HL-60 (cell line): ENCODE results near the gene CYP4X1.
"Not testable (repeated sequence)": the region's sequence is repeated elsewhere in the genome, so short reads cannot be mapped to it uniquely, and the experiment has no call there.

ENCODE experiments used
- DNase-seq, 2 experiments: peaks; one replicate each; pipeline ENCODE4 v3.0.0-alpha.2; 2010 to 2020; ENCODE audit warnings: low read depth in 1 of 2, low spot score in 1 of 2
- H3K27ac ChIP-seq: fragments of 250-450 bp; sonication (Bioruptor Pico); replicated peaks from 2 replicates; pipeline ENCODE4 v1.5.1; 2020; ENCODE audit warnings: mild to moderate bottlenecking, moderate library complexity
- H3K27me3 ChIP-seq: fragments of 250-450 bp; sonication (Bioruptor Pico); 2 replicates; pipeline ENCODE4 v1.5.1; 2021; ENCODE audit warnings: mild to moderate bottlenecking, moderate library complexity; ENCODE audit not compliant: insufficient read depth, poor library complexity, severe bottlenecking
- H3K4me3 ChIP-seq: replicated peaks from 2 replicates; pipeline ENCODE4 v1.5.1; 2011; ENCODE audit warnings: mild to moderate bottlenecking, control low read depth, low read length; ENCODE audit not compliant: insufficient read depth
- GABPA ChIP-seq: IDR thresholded peaks from 2 replicates; pipeline ENCODE4 v1.6.1; 2012; ENCODE audit warnings: low read depth
- POLR2AphosphoS5 ChIP-seq: IDR thresholded peaks from 2 replicates; pipeline ENCODE4 v1.6.1; 2012; ENCODE audit warnings: low read depth
- SPI1 ChIP-seq: IDR thresholded peaks from 2 replicates; pipeline ENCODE4 v1.6.1; 2012; ENCODE audit warnings: low read depth, mild to moderate bottlenecking, borderline replicate concordance
- long read RNA-seq: library from polyadenylated mRNA; unstranded; transcript quantifications from one replicate; pipeline ENCODE4 v2.0.0, GENCODE V29; 2020
- TF ChIP-seq, protein P1 (sequence below): IDR thresholded peaks from one replicate; pipeline ENCODE4 v1.5.1; 2011; ENCODE audit warnings: low read length, control low read depth, inconsistent platforms; ENCODE audit not compliant: insufficient read depth
- TF ChIP-seq, protein P2 (sequence below): IDR thresholded peaks from 2 replicates; pipeline ENCODE4 v1.6.1; 2012; ENCODE audit warnings: low read depth; ENCODE audit not compliant: insufficient replicate concordance

CYP4X1 gene, protein sequence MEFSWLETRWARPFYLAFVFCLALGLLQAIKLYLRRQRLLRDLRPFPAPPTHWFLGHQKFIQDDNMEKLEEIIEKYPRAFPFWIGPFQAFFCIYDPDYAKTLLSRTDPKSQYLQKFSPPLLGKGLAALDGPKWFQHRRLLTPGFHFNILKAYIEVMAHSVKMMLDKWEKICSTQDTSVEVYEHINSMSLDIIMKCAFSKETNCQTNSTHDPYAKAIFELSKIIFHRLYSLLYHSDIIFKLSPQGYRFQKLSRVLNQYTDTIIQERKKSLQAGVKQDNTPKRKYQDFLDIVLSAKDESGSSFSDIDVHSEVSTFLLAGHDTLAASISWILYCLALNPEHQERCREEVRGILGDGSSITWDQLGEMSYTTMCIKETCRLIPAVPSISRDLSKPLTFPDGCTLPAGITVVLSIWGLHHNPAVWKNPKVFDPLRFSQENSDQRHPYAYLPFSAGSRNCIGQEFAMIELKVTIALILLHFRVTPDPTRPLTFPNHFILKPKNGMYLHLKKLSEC
- long read RNA-seq, result 0 reads

DNA sequence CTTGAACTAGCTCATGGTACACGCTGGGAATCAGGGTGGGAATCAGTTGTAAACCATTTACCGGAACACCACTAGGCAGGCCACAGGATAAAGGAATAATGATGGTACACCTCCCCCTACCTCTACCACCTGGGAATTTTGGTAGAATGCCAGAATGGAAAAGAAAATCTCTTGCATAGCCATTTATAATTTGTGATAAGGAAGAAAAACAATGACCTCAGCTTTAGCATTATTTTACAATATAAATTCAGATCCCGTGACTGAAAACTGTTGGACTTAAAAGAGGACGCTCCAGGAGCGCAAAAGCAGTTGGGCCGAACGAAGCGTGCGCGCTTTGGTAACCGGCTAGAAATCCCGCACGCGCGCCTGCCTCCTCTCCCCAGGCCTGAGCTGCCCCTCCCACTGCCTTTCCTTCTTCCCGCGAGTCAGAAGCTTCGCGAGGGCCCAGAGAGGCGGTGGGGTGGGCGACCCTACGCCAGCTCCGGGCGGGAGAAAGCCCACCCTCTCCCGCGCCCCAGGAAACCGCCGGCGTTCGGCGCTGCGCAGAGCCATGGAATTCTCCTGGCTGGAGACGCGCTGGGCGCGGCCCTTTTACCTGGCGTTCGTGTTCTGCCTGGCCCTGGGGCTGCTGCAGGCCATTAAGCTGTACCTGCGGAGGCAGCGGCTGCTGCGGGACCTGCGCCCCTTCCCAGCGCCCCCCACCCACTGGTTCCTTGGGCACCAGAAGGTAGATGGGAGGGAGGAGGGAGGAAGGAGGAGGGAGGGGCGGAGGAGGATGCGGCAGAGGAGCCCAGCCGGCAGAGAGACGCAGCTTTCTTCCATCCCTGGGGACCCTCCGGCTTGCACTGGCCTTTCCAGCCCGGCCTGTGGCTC, at the start of gene CYP4X1:
CYP4X1 (plus strand) TSS at position 402 of the 873 bp plus-strand sequence; CDS start at position 551, 149 bp downstream.
- Histone ChIP-seq H3K27me3 (peaks cover 5% of the 10 kb centered on the region), H3K4me3 (no peak within 1 kb of the TSS), H3K27ac (no peak within 1 kb of the TSS)
- no peak for TF ChIP-seq SPI1
- TF ChIP-seq, protein P1, sequence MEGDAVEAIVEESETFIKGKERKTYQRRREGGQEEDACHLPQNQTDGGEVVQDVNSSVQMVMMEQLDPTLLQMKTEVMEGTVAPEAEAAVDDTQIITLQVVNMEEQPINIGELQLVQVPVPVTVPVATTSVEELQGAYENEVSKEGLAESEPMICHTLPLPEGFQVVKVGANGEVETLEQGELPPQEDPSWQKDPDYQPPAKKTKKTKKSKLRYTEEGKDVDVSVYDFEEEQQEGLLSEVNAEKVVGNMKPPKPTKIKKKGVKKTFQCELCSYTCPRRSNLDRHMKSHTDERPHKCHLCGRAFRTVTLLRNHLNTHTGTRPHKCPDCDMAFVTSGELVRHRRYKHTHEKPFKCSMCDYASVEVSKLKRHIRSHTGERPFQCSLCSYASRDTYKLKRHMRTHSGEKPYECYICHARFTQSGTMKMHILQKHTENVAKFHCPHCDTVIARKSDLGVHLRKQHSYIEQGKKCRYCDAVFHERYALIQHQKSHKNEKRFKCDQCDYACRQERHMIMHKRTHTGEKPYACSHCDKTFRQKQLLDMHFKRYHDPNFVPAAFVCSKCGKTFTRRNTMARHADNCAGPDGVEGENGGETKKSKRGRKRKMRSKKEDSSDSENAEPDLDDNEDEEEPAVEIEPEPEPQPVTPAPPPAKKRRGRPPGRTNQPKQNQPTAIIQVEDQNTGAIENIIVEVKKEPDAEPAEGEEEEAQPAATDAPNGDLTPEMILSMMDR, result no peak
- no peak for DNase-seq

DNA sequence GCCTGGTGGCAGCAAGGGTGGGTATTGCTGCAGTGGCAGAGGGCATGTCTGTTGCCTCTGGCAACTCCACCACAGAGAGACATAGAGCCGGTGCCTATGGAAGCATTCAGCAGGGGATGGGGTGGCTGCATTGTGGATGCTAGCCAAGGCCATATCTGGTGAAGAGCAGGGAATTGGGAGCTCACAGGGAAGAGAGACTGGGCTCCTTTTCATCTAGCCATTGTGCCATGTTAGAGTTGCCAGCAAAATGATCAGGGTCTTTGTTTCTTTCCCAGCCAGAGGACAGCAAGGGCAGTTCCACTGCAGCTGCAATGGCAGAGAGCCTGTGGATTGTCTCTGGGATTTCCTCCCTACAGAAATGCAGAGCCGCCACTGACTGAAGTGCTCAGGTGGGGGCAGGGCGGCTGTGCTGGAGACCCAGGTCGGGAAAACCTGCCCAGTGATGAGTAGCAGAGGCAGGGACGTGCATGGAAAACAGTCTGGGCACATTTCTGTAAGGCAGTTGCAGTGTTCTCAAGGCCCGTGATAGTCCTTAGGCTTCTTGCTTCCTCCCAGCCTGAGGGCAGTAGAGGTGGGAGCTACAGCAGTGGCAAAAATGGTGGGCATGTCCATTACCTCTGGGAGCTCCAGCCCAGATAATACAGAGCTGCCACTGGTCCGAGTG, 40.2 kb upstream of the CYP4X1 start:
- DNase-seq, result no peak
- no peak overlapping the region for H3K4me3 ChIP-seq
- H3K27ac ChIP-seq, result no peak overlapping the region
- peaks cover 2% of the 10 kb centered on the region for H3K27me3 ChIP-seq
- TF ChIP-seq GABPA (no peak), POLR2AphosphoS5 (no peak), SPI1 (no peak)
- TF ChIP-seq, protein P2, sequence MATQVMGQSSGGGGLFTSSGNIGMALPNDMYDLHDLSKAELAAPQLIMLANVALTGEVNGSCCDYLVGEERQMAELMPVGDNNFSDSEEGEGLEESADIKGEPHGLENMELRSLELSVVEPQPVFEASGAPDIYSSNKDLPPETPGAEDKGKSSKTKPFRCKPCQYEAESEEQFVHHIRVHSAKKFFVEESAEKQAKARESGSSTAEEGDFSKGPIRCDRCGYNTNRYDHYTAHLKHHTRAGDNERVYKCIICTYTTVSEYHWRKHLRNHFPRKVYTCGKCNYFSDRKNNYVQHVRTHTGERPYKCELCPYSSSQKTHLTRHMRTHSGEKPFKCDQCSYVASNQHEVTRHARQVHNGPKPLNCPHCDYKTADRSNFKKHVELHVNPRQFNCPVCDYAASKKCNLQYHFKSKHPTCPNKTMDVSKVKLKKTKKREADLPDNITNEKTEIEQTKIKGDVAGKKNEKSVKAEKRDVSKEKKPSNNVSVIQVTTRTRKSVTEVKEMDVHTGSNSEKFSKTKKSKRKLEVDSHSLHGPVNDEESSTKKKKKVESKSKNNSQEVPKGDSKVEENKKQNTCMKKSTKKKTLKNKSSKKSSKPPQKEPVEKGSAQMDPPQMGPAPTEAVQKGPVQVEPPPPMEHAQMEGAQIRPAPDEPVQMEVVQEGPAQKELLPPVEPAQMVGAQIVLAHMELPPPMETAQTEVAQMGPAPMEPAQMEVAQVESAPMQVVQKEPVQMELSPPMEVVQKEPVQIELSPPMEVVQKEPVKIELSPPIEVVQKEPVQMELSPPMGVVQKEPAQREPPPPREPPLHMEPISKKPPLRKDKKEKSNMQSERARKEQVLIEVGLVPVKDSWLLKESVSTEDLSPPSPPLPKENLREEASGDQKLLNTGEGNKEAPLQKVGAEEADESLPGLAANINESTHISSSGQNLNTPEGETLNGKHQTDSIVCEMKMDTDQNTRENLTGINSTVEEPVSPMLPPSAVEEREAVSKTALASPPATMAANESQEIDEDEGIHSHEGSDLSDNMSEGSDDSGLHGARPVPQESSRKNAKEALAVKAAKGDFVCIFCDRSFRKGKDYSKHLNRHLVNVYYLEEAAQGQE, result no peak
- TF ChIP-seq, protein P1, result no peak

DNA sequence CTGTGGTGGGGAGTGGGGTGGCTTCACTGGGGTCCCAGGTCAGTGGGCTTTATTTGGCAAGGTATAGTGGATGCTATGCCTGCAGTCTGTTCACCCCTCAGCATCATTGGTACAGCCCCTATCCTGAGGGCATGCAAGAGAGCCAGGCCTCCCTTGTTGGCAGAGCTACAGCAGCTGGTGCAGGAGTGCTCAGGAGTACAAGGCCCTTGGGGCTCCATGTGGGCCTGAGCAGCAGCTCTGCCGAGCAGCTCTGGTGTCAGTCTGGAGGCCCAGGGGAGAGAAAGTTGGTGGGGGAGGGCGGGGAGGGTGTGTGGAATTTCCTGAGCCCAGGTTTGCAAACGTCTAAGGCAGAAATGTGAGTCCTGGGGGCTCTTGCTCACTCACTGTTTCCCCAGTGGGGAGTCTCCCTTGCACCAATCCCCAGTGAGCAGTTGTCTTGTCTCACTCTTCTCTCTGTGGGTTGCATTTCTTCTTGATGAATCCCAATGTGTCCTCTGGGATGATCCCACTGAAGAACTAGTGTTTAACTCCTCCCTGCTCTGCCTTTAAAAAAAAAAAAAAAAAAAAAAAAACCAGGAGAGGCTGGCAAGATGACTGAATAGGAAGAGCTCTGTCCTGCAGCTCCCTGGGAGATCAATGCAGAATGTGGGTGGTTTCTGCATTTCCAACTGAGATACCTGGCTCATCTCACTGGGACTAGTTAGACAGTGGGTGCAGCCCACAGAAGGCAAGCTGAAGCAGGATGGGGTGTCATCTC, 39.5 kb upstream of the CYP4X1 start:
- Histone ChIP-seq H3K27ac (no peak overlapping the region), H3K4me3 (no peak overlapping the region), H3K27me3 (peaks cover 2% of the 10 kb centered on the region)
- DNase-seq, result no peak
- TF ChIP-seq, protein P2, result no peak
- no peak for TF ChIP-seq POLR2AphosphoS5

DNA sequence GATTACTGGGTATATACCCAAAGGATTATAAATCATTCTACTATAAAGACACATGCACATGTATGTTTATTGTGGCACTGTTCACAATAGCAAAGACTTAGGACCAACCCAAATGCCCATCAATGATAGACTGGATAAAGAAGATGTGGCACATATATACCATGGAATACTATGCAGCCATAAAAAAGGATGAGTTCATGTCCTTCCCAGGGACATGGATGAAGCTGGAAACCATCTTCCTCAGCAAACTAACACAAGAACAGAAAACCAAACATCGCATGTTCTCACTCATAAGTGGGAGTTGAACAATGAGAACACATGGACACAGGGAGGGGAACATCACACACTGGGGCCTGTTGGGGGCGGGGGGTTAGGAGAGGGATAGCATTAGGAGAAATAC, 32.9 kb upstream of the CYP4X1 start:
- H3K27me3 ChIP-seq, H3K4me3 ChIP-seq, DNase-seq, H3K27ac ChIP-seq: not testable (repeated sequence)
